HL-60 (cell line): ENCODE results near the gene IL25.
"Not testable (repeated sequence)": the region's sequence is repeated elsewhere in the genome, so short reads cannot be mapped to it uniquely, and the experiment has no call there.

Experiments
- DNase-seq, 2 experiments: peaks; one replicate each; pipeline ENCODE4 v3.0.0-alpha.2; 2010 to 2020; ENCODE audit warnings: low read depth in 1 of 2, low spot score in 1 of 2
- H3K27ac ChIP-seq: fragments of 250-450 bp; sonication (Bioruptor Pico); replicated peaks from 2 replicates; pipeline ENCODE4 v1.5.1; 2020; ENCODE audit warnings: mild to moderate bottlenecking, moderate library complexity
- H3K27me3 ChIP-seq: fragments of 250-450 bp; sonication (Bioruptor Pico); 2 replicates; pipeline ENCODE4 v1.5.1; 2021; ENCODE audit warnings: mild to moderate bottlenecking, moderate library complexity; ENCODE audit not compliant: insufficient read depth, poor library complexity, severe bottlenecking
- H3K4me3 ChIP-seq: replicated peaks from 2 replicates; pipeline ENCODE4 v1.5.1; 2011; ENCODE audit warnings: mild to moderate bottlenecking, control low read depth, low read length; ENCODE audit not compliant: insufficient read depth
- CTCF ChIP-seq: IDR thresholded peaks from one replicate; pipeline ENCODE4 v1.5.1; 2011; ENCODE audit warnings: low read length, control low read depth, inconsistent platforms; ENCODE audit not compliant: insufficient read depth
- GABPA ChIP-seq: IDR thresholded peaks from 2 replicates; pipeline ENCODE4 v1.6.1; 2012; ENCODE audit warnings: low read depth
- POLR2AphosphoS5 ChIP-seq: IDR thresholded peaks from 2 replicates; pipeline ENCODE4 v1.6.1; 2012; ENCODE audit warnings: low read depth
- REST ChIP-seq: IDR thresholded peaks from 2 replicates; pipeline ENCODE4 v1.6.1; 2012; ENCODE audit warnings: low read depth; ENCODE audit not compliant: insufficient replicate concordance
- SPI1 ChIP-seq: IDR thresholded peaks from 2 replicates; pipeline ENCODE4 v1.6.1; 2012; ENCODE audit warnings: low read depth, mild to moderate bottlenecking, borderline replicate concordance

The IL25 gene

GRCh38 chr14:23418021-23418420 lies 45.4 kb downstream of the IL25 start:
- H3K27me3 ChIP-seq = no peaks in the 10 kb centered on the region
- TF ChIP-seq CTCF (no peak), SPI1 (no peak), GABPA (no peak), REST (no peak), POLR2AphosphoS5 (no peak)
- H3K27ac ChIP-seq = no peak overlapping the region
- no peak overlapping the region for H3K4me3 ChIP-seq
- DNase-seq = no peak

- not testable (repeated sequence) for DNase-seq, H3K4me3 ChIP-seq, H3K27me3 ChIP-seq, H3K27ac ChIP-seq
Observed at GRCh38 chr14:23419646-23420045, 47.0 kb downstream of the IL25 start.

GRCh38 chr14:23421594-23421993 lies 49.0 kb downstream of the IL25 start:
- no peak for TF ChIP-seq CTCF
- no peak for TF ChIP-seq POLR2AphosphoS5
- no peak for TF ChIP-seq REST
- TF ChIP-seq GABPA = no peak
- TF ChIP-seq SPI1 = no peak
- H3K27ac ChIP-seq = no peak overlapping the region
- no peak for DNase-seq
- H3K27me3 ChIP-seq = peaks cover 2% of the 10 kb centered on the region
- no peak overlapping the region for H3K4me3 ChIP-seq

- Histone ChIP-seq H3K27me3 (peaks cover 2% of the 10 kb centered on the region), H3K27ac (no peak overlapping the region), H3K4me3 (no peak overlapping the region)
- TF ChIP-seq CTCF (no peak), POLR2AphosphoS5 (no peak), GABPA (no peak), SPI1 (no peak), REST (no peak)
- no peak for DNase-seq
Observed at GRCh38 chr14:23423657-23424056, 51.0 kb downstream of the IL25 start.
